KOPT-K1 (cell line): ENCODE measurements around the gene KPNA1.
"Not testable (repeated sequence)": the region's sequence is repeated elsewhere in the genome, so short reads cannot be mapped to it uniquely, and the experiment has no call there.

ENCODE experiments used
- H3K27ac ChIP-seq: fragments of 200-600 bp; sonication (generic); 2 replicates; pipeline ENCODE4 v1.5.1; 2016; ENCODE audit warnings: antibody characterized with exemption, mild to moderate bottlenecking, low read depth, low read length; ENCODE audit not compliant: poor library complexity, severe bottlenecking
- H3K36me3 ChIP-seq: fragments of 200-600 bp; sonication (generic); 2 replicates; pipeline ENCODE4 v1.5.1; 2017; ENCODE audit warnings: antibody characterized with exemption, mild to moderate bottlenecking, low read length, moderate library complexity; ENCODE audit not compliant: insufficient read depth
- H3K9me3 ChIP-seq: fragments of 200-600 bp; sonication (generic); 2 replicates; pipeline ENCODE4 v1.5.1; 2017; ENCODE audit warnings: antibody characterized with exemption, low read length, mild to moderate bottlenecking; ENCODE audit not compliant: insufficient read depth, poor library complexity, severe bottlenecking

KPNA1 gene

DNA sequence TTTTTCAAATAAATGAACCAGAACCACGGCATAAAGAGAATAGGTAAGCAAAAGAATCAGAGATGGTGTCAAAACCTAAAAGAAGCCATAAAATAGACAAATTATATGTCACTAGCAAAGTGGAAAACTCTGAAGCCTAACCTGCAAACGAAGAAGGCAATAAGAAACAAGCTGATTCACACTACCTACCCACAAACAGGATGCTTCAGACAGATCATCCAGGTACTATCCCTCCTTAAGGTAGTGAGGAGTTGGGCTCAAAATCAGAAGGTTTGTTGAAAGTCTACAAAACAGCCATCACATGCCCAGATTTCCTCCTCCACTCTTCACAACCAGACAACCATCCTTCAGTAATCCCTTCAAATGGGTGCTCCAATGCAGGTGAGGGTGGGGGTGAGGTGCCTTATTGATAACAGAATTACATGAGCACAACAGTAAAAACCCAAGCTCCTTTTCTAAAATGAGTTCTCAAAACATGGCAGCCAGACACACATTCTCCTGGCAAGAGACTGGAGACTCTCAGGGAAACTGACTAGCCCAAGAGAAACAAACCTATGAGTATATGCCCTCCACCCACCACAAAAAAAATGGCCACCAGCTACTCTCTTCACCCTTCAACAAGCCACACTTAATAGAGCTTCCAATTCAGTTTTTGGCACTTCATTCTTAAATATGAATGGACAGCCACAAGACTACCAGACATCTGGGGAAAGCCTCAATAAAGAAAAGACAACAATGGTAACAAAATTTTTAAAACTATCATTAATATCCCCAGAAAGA, 6.4 kb downstream of the KPNA1 start:
- H3K36me3 ChIP-seq = no peaks in the 10 kb centered on the region
- H3K27ac ChIP-seq = no peak overlapping the region
- H3K9me3 ChIP-seq = no peaks in the 10 kb centered on the region

DNA sequence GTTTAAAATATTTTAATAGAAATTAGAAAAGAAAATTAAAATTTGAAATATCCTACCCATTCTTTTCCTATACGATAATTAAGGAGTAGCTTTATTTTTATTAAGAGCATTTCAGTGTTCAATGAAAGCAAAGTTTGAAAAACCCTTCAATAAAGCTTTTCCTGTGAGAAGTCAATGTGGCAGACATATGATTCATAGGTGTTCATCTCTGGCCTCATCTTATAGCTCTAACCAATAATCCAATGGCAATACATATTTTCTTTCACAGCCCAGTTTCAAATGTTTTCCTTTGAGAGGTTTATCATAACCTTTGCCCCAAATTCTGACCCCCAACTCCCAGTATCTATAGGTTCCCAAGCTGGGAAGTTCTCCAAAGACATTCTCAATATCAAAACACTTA, 8.3 kb downstream of the KPNA1 start:
- Histone ChIP-seq H3K9me3 (no peaks in the 10 kb centered on the region), H3K27ac (no peak overlapping the region), H3K36me3 (no peaks in the 10 kb centered on the region; the same call in 1 of the 2 replicates)

DNA sequence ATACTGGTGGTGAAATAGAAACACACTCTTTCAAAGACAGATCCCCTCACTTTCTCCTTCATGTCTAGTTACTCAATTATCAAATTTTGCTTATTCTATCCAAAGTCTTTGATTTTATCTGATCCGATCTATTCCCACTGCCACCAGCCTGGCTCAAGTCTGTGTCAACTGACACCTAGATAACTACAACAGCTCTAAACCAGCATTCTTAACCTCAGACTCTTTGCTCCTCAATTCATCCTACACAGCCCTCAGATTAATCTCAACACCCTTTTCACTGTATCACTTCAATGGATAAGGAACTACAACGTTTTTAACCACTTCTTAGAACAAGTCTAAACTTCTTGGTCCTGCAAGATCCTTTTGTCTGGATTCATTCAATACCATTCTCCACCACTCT, 9.1 kb downstream of the KPNA1 start:
- Histone ChIP-seq H3K9me3 (no peaks in the 10 kb centered on the region), H3K36me3 (no peaks in the 10 kb centered on the region; the same call in 1 of the 2 replicates), H3K27ac (no peak overlapping the region)

DNA sequence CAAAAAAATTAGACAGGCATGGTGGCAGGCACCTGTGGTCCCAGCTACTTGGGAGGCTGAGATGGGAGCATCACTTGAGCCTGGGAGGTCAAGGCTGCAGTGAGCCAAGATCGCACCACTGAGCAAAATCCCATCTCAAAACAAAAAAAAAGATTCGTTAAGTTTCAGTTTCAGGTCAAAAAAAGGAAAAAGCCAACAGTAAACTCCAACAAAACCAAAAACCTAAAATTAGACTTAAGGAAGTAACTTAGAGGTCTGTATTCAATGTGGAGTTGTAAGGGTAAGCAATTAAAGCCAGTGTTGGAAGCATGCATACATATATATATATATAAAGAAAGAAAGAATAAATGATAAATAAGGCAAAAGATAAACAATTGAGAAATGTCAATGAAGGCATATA, 11.8 kb downstream of the KPNA1 start:
- H3K27ac ChIP-seq = no peak overlapping the region

DNA sequence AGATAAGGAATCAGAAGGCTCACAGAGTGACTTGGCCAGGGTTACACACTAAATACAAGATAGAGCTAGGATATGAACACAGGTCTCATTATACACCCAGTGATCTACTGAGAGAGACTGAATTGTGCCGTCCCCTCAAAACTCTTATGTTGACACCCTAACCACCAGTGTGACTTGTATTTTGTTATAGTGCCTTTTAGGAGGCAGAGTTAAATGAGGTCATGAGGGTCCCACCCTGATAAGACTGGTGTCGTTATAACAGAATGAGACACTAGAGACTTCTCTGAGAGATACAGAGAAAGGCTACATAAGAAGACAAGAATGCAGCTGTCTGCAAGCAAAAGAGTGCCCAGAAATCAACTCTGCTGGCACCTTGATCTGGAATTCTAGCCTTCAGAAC, 12.6 kb downstream of the KPNA1 start:
- H3K36me3 ChIP-seq = no peaks in the 10 kb centered on the region; the same call in 1 of the 2 replicates
- no peaks in the 10 kb centered on the region for H3K9me3 ChIP-seq
- H3K27ac ChIP-seq = no peak overlapping the region

More for the DNA sequence above, 11.8 kb downstream of the KPNA1 start:
- H3K9me3 ChIP-seq = no peaks in the 10 kb centered on the region
- H3K36me3 ChIP-seq = no peaks in the 10 kb centered on the region; the same call in 1 of the 2 replicates

DNA sequence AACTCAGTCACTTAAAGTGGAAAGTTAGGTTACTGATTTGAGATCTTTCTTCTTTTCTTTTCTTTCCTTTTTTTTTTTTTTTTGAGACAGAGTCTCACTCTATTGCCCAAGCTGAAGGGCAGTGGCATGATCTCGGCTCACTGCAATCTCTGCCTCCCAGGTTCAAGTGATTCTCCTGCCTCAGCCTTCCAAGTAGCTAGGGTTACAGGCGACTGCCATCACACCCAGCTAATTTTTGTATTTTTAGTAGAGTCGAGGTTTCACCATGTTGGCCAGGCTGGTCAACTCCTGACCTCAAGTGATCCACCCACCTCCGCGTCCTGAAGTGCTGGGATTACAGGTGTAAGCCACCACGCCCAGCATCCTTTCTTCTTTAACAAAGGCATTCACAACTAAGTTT, 13.8 kb downstream of the KPNA1 start:
- H3K36me3 ChIP-seq, H3K9me3 ChIP-seq, H3K27ac ChIP-seq: not testable (repeated sequence)

DNA sequence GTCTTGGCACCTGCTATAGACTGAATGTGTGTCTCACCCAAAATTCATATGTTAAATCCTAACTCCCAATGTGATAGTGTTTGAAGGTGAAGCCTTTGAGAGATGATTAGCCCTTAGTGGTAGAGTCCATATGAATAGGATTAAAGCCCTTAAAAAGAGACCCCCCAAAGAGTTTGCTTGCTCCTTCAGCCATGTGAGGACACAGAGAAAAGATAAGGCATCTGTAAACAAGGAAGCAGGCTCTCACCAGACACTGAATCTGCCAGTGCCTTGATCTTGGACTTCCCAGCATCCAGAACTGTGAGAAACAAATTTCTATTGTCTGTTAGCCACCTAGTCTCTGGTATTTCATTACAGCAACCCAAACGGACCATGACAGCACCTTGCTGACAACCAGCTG, 16.6 kb downstream of the KPNA1 start:
- H3K9me3 ChIP-seq = no peaks in the 10 kb centered on the region
- H3K27ac ChIP-seq = no peak overlapping the region
- peaks cover 37% of the 10 kb centered on the region for H3K36me3 ChIP-seq

DNA sequence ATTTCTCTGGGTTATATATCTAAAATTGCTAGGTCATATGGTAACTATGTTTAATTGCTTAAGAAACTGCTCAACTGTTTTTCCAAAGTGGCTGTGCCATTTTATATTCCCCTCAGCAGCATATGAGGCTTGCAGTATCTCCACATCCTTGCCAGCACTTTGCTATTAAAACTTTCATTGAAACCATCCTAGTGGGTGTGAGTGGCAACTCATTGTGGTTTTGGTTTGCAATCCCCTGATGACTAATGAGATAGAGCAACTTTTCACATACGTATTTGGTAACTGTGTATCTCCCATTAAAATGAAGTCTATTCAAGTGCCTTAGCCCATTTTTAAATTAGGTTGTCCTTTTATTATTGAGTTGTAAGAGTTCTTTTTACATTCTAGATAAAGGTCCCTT, 17.3 kb downstream of the KPNA1 start:
- Histone ChIP-seq H3K27ac (no peak overlapping the region), H3K36me3 (peaks cover 44% of the 10 kb centered on the region), H3K9me3 (no peaks in the 10 kb centered on the region)

DNA sequence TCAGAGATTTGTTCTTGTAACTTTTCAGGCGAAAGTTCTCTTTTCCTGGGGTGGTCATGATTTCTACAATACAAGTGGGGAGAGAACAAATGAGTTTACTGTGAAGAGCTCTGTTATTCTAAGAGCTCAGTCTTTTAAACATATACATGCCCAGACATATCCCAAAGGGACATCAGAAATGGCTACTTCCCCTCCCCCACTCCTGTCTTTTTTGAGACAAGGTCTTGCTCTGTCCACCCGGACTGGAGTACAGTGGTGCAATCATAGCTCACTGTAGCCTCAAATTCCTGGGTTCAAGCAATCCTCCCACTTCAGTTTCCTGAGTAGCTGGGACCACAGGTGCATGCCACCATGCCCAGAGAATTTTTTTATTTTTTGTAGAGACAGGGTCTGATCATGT, 18.2 kb downstream of the KPNA1 start:
- Histone ChIP-seq H3K9me3 (no peaks in the 10 kb centered on the region), H3K27ac (no peak overlapping the region), H3K36me3 (peaks cover 51% of the 10 kb centered on the region)

DNA sequence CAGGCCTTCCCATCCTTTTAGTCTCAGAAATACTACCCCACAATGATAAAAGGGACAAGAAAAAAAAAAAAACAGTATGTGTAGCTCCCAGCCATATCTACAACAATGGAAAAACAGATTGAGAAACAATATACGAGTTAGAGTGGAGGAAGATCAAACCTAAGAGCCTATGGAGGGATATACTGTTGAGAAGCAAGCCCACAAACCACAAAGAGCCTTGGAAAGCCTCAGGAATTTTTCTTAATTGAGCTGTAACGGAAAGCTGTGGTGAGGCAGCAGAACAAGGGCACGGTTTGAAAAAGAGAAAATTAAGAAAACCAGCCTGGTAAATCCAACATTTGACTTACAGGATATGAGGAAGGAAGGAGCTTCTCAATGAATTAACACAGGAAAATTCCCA, 21.4 kb downstream of the KPNA1 start:
- Histone ChIP-seq H3K27ac (no peak overlapping the region), H3K36me3 (peaks cover 65% of the 10 kb centered on the region), H3K9me3 (no peaks in the 10 kb centered on the region)

DNA sequence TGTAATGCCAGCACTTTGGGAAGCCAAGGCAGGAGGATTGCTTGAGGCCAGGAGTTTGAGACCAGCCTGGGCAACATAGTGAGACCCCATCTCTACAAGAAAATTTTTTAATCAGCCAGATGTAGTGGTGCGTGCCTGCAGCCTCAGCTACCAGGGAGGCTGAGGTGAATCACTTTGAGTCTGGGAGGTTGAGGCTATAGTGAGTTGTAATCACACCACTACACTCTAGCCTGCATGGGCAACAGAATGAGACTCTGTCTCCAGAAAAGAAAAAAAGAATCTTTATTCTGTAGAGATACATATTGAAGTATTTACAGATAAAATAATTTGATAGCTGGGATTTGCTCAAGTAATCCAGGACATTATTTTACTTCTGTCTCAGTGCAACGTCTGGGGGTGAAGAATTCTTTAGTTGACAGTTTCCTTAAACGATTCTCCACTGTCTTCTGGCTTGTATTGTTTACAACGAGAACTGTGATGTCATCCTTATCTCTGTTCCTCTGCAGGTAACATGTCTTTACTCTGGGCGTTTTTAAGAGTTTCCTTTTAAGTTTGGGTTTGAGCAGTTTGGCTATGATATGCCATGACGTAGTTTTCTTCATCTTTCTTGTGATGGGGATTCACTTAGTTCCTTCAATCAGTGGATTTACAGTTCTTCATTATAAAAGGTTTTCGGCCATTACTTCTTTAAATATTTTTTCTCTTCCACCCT, 26.3 kb downstream of the KPNA1 start:
- Histone ChIP-seq H3K9me3 (no peaks in the 10 kb centered on the region), H3K27ac (no peak overlapping the region), H3K36me3 (peaks cover 55% of the 10 kb centered on the region)

DNA sequence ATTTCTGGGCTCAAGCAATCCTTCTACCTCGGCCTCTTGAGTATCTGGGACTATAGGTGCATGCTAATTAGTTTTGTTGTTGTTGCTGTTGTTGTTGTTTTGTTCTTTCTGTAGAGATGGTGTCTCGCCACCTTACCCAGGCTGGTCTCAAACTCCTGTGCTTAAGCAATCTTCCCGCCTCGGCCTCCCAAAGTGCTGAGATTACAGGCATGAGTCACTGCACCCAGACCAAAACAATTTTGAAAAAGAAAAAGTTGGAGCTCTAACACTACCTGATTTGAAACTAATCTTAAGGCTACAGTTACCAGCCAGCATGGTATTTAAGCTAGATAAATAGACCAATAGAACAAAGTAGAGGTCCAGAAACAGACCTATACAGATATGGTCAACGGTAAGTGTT, 29.8 kb downstream of the KPNA1 start:
- Histone ChIP-seq H3K27ac (no peak overlapping the region), H3K9me3 (no peaks in the 10 kb centered on the region), H3K36me3 (peaks cover 26% of the 10 kb centered on the region)

DNA sequence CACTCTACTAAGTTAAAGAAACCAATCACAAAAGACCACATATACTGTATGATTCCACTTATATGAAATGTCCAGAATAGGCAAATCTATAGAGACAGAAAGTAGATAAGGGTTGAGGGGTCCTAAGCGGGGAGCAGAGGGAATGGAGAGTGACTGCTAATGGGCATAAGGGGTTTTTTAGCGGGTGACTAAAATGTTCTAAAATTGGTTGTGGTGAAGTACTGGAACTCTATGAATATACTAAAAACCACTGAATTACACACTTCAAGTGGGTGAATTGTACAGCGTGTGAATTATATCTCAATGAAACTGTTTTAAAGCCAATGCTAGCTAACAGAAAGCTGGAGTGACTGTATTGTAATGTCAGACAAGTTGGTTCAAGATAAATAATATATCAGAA, 33.3 kb downstream of the KPNA1 start:
- H3K9me3 ChIP-seq = no peaks in the 10 kb centered on the region
- no peak overlapping the region for H3K27ac ChIP-seq
- H3K36me3 ChIP-seq = peaks cover 23% of the 10 kb centered on the region

DNA sequence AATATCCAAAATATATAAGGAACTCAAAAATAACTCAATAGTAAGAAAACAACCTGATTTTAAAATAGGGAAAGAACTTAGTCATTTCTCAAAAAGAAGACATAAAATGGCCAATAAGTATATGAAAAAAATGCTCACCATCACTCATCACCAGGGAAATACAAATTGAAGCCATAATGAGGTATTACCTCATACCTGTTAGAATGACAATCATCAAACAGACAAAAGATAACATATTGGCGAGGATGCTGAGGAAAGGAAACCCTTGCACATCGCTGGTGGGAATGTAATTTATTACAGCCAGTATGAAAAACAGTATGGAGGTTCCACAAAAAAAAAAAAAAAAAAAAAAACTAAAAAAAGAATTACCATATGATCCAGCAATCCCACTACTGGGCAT, 38.2 kb downstream of the KPNA1 start:
- Histone ChIP-seq H3K9me3 (no peaks in the 10 kb centered on the region), H3K27ac (no peak overlapping the region), H3K36me3 (peaks cover 12% of the 10 kb centered on the region; the same call in 1 of the 2 replicates)

DNA sequence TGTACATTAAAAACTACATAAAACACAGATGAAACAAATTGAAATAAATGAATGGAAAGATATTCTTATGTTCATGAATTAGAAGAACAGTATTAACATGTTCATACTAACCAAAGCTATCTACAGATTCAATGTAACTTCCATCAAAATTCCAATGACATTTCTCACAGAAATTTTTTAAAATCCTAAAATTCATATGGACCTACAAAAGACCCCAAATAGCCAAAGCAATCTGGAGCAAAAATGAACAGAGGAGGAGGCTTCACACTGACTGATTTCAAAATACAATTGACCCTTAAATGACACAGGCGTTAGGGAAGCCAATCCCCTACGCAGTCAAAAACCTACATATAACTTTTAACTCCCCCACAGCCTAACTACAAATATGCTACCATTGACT, 39.4 kb downstream of the KPNA1 start:
- H3K27ac ChIP-seq = no peak overlapping the region
- H3K36me3 ChIP-seq = peaks cover 12% of the 10 kb centered on the region; the same call in 1 of the 2 replicates
- H3K9me3 ChIP-seq = no peaks in the 10 kb centered on the region

DNA sequence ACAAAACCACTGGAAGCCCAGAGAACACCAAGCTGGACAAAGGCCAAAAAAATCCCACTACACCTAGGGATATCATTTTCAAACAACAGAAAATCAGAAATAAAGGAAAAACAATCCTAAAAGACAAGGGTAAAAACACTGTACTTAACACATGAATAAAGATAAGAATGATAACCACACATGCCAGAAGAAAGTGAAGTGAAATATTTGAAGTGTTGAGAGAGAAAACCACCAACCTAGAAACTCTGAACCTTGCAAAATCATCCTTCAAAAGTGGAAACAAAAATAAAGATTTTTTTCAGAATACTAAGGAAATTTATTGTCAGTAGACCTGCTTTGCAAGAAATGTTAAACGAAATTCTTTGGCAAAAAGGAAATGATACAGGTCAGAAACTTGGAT, 45.1 kb downstream of the KPNA1 start:
- peaks cover 27% of the 10 kb centered on the region for H3K36me3 ChIP-seq
- H3K27ac ChIP-seq = no peak overlapping the region
- no peaks in the 10 kb centered on the region for H3K9me3 ChIP-seq
